Measurements from ENCODE around the gene CDC42EP2.

The CDC42EP2 gene

GRCh38 chr11:65362320-65362931 is 47.8 kb downstream of the CDC42EP2 start:
- no peak for DNase-seq

- no peak for DNase-seq
Observed at GRCh38 chr11:65362966-65363365, 48.3 kb downstream of the CDC42EP2 start.

DNA sequence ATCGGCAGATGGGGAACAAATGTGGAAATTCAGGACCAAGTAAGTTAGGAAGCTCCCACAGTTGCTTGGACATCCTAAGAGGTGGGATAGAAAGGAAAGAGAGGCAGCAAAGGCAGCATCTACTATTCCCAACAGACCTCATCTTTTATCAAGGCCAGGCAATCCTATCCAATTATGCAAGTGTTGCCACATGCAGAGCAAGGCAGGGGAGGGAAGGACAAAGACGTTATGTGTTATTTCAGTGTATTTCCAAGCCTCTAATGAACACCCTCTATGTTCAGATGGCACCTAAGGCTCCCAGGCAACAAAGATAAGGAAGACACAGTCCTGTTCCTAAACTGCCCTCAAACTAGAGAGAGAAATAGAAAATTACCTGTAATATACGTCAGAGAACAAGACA is 49.1 kb downstream of the CDC42EP2 start:
- no peak for DNase-seq

- DNase-seq, result peak; percentile 89
Observed at GRCh38 chr11:65366340-65366773, 51.7 kb downstream of the CDC42EP2 start.

DNA sequence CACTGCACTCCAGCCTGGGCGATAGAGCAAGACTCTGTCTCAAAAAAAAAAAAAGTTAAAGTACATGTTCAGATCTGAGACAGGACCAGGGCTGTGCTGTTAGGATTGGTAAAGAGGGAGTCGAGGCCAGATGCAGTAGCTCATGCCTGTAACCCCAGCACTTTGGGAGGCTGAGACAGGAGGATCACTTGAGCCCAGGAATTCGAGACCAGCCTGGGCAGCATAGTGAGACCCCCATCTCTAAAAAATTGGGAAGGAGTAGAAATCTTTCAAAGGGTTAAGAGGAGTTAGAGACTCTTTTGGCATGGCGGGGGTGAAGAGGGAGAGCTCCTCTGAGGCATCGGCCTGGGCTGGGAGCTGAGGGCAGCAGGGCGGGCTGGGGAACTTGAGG is 56.0 kb downstream of the CDC42EP2 start:
- no peak for DNase-seq

Data from NCI-H510A treated with DMSO at 0.1 percent for 48 hours (cell line).